Measurements from ENCODE around the gene RPRD1B.
A peak's percentile ranks its signal among the peaks of the same experiment; 100 is the strongest.
"Not testable (repeated sequence)": the region's sequence is repeated elsewhere in the genome, so short reads cannot be mapped to it uniquely, and the experiment has no call there.

Gene RPRD1B

GRCh38 chr20:38075161-38075998, 41.8 kb downstream of the RPRD1B start:
- no peak for DNase-seq

DNA sequence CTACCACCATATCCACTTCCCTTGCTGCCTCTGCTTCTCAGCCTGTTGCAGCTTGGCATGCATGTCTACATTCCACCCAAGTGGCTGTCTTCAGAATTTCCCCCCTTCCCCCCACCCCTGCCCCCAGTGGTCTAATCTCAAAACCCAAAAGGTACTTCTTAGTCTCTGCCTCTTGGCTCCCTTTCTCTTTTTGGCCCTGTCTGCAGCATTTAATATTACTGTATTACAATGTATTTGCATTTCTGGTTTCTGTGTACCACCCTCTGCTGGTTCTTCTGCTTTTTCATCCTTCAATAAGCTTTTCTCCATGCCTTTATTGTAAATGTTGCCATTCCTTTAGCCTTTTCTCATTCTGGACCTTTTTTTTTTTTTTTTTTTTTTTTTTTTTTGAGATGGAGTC, 43.0 kb downstream of the RPRD1B start:
- DNase-seq, result no peak

DNA sequence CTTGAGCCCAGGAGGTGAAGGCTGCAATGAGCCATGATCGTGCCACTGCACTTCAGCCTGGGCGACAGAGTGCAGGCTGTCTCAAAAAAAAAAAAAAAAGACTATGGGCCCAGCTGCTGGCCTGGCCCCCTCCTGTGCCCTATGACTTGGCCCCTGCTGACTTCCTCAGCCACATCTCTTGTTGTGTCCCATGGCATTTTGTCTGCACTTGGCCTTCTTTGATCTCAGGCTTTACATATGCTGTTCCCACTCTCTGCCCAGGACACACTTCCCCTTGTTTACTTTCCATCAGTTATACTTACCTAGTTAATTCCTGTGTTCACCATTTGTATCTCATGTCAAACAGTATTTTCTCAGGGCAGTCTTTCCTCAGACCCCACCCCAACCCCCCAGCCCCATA, 44.5 kb downstream of the RPRD1B start:
- no peak for DNase-seq

GRCh38 chr20:38079353-38079752, 45.8 kb downstream of the RPRD1B start:
- DNase-seq, result no peak

GRCh38 chr20:38081575-38081974, 48.0 kb downstream of the RPRD1B start:
- no peak for DNase-seq

- no peak for DNase-seq
Measured at GRCh38 chr20:38082894-38083293, 49.3 kb downstream of the RPRD1B start.

- no peak for DNase-seq
Measured at GRCh38 chr20:38083338-38084048, 49.9 kb downstream of the RPRD1B start.

DNA sequence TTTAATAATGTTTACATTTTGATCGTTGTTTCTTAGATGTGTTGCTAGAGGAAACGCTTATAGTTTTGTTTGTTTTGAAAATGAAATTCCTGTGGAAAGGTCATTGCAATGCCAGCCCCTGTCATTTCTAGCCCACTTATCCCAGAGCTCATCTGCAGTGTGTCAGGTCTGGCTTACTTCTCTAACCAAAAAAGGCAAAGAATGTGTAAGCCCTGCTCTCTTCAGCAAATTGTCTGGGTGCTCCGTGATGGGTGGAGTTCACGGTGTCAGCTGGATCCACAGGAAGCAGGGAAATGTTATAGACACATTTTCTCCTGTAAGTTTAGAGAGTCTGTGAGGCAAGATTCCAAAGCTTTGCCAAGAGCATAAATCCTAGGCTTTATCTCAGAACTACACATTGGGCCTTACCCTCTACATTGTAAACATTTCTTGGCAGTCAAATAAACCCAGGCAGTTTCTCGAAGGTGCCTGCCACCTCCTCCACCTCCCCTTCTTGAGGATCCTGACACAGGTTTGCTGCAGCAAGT, 50.9 kb downstream of the RPRD1B start:
- DNase-seq, result no peak

DNA sequence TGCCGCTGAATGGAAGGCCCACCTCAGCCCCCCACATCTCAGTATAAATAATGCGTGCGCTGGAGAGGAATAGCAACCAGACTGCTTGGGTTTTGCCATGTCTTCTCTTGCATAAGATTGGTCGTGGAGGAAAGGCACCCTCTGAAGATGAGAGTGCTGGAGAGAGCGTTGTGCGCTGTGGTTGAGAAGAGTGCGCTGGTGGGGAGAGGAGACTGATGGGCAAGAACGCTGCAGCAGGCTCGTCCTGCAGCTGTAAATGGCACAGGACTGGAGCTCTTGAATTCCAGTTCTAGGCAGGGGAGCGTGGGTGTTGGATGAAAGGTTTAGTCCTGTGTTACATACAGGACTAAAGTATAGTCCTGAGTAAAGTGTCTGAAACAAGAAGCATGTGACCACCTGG, 51.5 kb downstream of the RPRD1B start:
- no peak for DNase-seq

DNA sequence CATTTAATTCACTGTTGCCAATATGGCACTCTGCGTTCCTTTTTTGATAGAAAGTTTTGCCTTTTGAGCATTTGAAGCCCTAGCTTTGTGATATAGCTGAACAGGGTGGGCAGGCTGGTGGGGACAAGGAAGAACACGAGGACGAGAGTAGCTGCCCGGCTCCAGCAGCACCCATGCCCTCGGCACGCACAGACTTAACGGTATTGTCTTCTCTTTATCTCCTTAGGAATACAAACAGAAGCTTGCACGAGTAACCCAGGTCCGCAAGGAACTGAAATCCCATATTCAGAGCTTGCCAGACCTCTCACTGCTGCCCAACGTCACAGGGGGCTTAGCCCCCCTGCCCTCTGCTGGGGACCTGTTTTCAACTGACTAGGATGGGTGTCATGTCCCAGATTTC, 56.0 kb downstream of the RPRD1B start:
- no peak for DNase-seq

DNA sequence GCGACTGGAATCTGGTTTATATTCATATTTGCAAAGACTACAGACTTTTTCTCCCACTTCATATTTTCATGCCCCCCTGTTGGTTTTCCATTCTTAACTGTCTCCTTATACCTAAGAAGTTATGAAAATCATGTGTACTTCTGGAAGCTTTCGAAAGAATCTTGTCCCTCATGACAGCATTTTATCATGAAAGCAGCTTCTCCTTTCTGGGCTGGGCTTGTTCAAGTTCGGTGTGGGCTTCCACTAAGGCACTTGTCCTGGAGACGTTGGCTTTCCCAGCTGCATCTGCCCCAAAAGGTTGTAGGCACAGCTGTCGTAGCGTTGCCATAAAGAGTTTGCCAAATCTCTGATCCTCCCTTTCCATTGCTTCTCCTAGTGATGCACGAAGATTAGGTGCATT, 56.5 kb downstream of the RPRD1B start:
- no peak for DNase-seq

GRCh38 chr20:38091441-38092216, 58.1 kb downstream of the RPRD1B start:
- DNase-seq, result no peak

GRCh38 chr20:38092260-38092857, 58.8 kb downstream of the RPRD1B start:
- DNase-seq, result no peak

GRCh38 chr20:38092915-38093314, 59.4 kb downstream of the RPRD1B start:
- no peak for DNase-seq

- no peak for DNase-seq
Measured at GRCh38 chr20:38093641-38094077, 60.1 kb downstream of the RPRD1B start.

GRCh38 chr20:38094373-38094891, 60.9 kb downstream of the RPRD1B start:
- DNase-seq, result peak; percentile 31

DNA sequence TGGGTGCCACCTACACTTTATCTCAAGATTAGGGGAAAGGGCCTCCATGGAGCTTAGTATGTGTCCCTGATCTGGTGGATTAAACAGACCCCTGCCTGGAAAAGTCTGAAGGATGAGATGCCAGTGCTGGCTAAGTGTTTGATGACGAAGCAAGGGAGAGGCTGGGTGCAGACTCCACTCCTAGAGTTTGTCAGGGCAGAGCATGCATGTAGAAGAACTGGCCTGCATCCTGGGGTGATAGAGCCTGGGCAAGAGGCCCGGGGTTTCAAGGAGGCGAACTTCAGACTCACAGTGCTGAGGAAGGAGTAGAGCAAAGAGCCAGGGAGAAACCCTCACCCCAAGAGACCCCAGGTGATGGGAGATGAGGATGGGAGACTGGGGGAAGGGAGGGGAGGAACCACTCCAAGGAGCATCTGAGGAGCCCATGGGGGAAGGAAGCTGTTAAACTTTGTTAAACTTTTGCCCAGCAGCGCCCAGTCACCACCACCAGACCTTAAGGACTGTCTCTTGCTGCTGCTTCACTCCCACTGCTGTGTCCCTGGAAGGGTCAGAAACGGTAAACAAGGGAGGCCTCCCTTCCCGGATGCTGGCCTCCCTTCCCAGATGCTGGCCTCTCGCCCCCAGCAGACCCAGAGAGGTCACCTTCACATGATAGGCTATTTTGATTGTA, 61.6 kb downstream of the RPRD1B start:
- DNase-seq, result no peak

- no peak for DNase-seq
Measured at GRCh38 chr20:38098952-38099351, 65.4 kb downstream of the RPRD1B start.

GRCh38 chr20:38102206-38102605, 68.7 kb downstream of the RPRD1B start:
- not testable (repeated sequence) for DNase-seq

- no peak for DNase-seq
Measured at GRCh38 chr20:38104285-38104684, 70.7 kb downstream of the RPRD1B start.

DNA sequence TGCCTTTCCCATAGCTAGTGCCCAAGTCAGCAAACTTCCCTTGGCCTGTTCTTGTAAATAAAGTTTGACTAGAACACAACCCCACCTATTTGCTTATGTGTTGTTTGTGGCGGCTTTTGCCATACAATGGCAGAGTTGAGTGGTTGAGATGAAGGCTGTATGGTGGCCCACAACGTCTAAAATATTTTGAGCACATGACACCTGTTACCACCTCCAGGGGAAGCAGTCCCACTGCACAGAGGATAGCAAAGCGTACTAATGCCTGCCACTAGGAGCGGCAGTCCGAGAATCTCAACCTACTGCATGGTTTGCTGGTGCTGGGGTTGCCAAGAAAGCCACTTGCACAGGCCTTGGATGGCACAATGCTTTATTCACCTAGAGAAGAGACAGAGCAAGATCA, 72.9 kb downstream of the RPRD1B start:
- DNase-seq, result peak; percentile 9

DNA sequence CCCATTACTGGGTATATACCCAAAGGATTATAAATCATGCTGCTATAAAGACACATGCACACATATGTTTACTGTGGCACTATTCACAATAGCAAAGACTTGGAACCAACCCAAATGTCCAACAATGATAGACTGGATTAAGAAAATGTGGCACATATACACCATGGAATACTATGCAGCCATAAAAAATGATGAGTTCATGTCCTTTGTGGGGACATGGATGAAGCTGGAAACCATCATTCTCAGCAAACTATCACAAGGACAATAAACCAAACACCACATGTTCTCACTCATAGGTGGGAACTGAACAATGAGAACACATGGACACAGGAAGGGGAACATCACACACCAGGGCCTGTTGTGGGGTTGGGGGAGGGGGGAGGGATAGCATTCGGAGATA, 73.8 kb downstream of the RPRD1B start:
- not testable (repeated sequence) for DNase-seq

Measured in stimulated activated CD8-positive, alpha-beta memory T cell treated with anti-CD3 and anti-CD28 coated beads, Interleukin-4, amount 100 ng/mL, for 48 hours (primary cell).